C4-2B (cell line): ENCODE data around the gene HHIPL1.

Experiments used
- CTCF ChIP-seq: fragments of 450-650 bp; conservative IDR thresholded peaks from 2 replicates; pipeline ENCODE4 v1.5.1; 2017; ENCODE audit warnings: mild to moderate bottlenecking
- ZFX ChIP-seq: fragments of 450-650 bp; IDR thresholded peaks from 2 replicates; pipeline ENCODE4 v1.6.1; 2017

- TF ChIP-seq CTCF (no peak), ZFX (no peak)
Observed at GRCh38 chr14:99722741-99723140, 77.8 kb downstream of the HHIPL1 start.
